C4-2B (cell line): ENCODE data around the gene CUL3.

ENCODE experiments used
- H3K27ac ChIP-seq: fragments of 450-650 bp; 2 replicates; pipeline ENCODE4 v1.5.1; 2017
- ZFX ChIP-seq: fragments of 450-650 bp; IDR thresholded peaks from 2 replicates; pipeline ENCODE4 v1.6.1; 2017
- TF ChIP-seq, protein P1 (sequence below): fragments of 450-650 bp; conservative IDR thresholded peaks from 2 replicates; pipeline ENCODE4 v1.5.1; 2017; ENCODE audit warnings: mild to moderate bottlenecking

The CUL3 gene

DNA sequence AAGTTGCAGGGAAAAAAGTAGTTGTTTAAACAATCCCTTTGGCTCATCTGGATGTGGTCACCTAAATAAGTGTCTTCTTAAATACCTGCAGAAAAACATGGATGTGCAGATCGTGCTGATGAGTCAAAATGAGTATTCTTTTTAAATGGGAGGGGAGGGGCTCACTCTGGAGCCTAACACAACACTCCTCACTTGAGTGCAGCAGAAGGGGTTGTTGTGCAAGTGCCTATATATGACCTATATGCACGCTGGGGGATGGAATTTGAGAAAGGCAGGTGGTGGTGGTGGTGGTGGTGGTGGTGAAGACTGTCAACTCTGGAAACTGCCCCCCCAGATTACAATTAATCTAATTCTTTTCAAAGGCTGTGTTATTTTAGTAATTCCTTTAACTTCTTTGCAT is 105.3 kb downstream of the CUL3 start:
- TF ChIP-seq, protein P1, sequence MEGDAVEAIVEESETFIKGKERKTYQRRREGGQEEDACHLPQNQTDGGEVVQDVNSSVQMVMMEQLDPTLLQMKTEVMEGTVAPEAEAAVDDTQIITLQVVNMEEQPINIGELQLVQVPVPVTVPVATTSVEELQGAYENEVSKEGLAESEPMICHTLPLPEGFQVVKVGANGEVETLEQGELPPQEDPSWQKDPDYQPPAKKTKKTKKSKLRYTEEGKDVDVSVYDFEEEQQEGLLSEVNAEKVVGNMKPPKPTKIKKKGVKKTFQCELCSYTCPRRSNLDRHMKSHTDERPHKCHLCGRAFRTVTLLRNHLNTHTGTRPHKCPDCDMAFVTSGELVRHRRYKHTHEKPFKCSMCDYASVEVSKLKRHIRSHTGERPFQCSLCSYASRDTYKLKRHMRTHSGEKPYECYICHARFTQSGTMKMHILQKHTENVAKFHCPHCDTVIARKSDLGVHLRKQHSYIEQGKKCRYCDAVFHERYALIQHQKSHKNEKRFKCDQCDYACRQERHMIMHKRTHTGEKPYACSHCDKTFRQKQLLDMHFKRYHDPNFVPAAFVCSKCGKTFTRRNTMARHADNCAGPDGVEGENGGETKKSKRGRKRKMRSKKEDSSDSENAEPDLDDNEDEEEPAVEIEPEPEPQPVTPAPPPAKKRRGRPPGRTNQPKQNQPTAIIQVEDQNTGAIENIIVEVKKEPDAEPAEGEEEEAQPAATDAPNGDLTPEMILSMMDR, result no peak
- TF ChIP-seq ZFX, result no peak

DNA sequence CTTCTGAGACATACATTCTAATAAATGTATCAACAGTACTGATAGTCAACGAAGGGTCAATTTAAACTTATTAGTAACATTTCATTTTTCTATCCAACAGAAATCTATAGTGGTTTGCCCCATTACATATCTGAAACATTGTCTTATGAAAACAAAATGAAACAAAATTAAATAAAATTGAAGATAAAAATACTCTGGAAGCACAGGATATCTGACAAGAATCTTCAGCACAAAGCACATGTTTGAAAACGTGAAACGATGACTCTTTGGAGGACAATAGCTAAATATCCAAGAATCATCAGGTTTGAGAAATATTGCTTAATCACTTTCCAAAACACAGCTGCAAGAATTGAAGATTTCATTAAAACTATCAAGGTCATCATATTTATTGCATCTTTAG is 112.3 kb downstream of the CUL3 start:
- TF ChIP-seq, protein P1, result no peak
- no peak for TF ChIP-seq ZFX
- H3K27ac ChIP-seq, result no peak overlapping the region

More for the DNA sequence above, 105.3 kb downstream of the CUL3 start:
- H3K27ac ChIP-seq, result no peak overlapping the region

DNA sequence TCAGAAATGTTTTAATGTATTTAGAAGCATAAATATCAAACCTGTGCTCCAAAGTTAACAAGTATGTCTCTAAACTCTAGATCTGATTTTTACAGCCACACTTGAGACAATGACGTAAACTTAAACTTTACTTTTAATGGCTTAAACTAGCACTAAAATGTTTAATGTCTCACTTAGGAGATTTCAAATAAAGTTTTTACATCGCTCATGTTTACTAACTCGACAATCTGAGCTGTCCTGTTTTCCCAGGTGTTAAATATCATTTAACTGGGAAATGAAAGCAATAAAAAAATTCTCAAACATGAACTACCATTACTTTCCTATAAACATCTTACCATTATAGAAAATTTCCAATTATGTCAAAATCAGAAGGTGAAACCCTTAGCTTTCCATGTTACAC is 113.0 kb downstream of the CUL3 start:
- no peak overlapping the region for H3K27ac ChIP-seq
- TF ChIP-seq ZFX, result no peak
- TF ChIP-seq, protein P1, result no peak

DNA sequence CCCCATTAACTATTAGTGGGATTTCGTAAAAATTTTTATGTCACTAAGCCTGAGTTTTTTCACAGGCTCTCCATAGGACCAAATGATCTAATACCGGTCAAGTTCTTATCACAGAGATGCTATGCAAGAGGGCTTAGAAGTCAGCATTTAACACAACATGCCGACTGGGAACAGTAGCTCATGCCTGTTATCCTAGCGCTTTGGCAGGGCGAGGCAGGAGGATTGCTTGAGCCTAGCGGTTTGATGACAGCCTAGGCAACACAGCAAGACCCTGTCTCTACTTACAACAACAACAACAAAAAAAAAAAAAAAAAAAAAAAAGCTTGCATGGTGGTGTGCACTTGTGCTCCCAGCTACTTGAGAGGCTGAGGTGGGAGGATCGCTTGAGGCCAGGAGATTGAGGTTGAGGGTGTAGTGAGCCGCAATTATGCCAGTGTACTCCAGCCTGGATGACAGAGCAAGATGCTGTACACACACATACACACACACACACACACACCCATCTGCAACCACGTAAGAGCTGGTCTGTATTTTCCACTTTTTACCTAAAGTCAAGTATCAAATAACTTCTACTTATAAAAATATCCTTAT is 115.7 kb downstream of the CUL3 start:
- H3K27ac ChIP-seq, result no peak overlapping the region
- TF ChIP-seq, protein P1, result no peak
- TF ChIP-seq ZFX, result no peak

DNA sequence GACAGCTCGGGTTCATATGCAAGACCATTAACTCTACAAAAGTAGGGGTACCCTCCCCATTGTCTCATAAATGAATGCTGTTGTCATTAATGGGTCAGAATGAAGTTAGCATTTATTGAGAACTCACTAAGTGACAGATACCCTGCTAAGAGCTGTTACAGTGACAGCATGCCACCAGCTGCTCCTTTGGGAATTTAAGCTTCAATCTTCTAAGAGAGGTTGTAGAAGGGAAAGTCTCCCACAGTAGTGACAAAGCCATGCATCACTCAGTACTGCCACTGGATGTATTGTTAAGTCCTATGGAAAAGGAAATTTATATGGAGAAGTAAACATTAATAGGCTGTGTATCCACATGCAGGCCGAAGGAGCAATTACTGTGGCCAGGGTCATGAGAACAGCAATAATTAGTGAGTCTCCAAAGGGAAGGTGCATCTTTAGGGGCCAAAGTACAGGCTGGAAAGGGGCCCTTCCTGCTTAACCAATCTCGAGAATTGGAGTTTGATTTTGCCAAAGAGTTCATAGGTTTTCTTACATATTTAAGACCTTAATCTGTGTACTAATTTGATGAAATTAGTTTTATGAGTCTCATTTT is 118.8 kb downstream of the CUL3 start:
- no peak for TF ChIP-seq ZFX
- TF ChIP-seq, protein P1, result no peak
- no peak overlapping the region for H3K27ac ChIP-seq

DNA sequence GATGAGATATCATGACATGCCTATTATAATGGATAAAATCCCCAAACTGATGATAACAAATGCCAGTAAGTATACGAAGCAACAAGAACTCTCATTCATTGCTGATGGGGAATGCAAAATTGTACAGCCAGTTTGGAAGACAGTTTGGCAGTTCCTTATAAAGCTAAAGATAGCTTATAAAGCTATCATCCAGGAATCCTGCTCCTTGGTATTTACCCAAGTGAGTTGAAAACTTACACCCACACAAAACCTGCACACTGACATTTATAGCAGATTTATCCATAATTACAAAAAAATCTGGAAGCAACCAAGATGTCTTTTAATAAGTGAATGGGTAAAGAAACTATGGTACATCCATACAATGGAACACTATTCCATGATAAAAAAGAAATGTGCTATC is 123.8 kb downstream of the CUL3 start:
- TF ChIP-seq, protein P1, result no peak
- no peak for TF ChIP-seq ZFX
- no peak overlapping the region for H3K27ac ChIP-seq

DNA sequence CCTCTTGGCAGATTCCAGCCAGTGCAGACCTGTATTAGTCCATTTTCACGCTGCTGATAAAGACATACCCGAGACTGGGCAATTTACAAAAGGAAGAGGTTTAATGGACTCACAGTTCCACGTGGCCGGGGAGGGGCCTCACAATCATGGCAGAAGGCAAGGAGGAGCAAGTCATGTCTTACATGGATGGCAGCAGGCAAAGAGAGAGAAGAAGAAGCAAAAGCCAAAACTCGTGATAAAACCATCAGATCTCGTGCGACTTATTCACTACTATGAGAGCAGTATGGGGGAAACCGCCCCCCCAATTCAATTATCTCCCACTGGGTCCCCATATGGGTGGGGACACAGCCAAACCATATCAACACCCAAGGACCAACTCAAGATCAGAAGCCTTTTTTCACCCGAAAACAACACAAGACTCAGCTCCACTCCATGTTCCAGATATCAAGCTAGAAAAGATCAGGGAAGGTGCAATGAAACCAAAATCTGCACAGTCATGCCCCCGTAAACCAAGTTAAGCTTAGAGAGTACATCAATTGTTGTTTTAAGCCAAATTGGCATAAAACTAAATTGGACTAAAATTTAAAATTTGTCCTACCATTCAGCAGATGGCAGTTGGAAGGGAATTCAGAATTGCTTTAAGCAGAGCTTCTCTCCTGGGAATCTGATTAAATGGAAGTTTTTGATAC is 127.6 kb downstream of the CUL3 start:
- H3K27ac ChIP-seq, result no peak overlapping the region
- TF ChIP-seq ZFX, result no peak
- TF ChIP-seq, protein P1, result no peak
